Epidermal melanocyte (primary cell): ENCODE data around the gene KMT5B.

Experiments
- DNase-seq: peaks from one replicate; pipeline ENCODE4 v3.0.0; 2011; ENCODE audit warnings: low spot score; ENCODE audit not compliant: insufficient read length

Gene KMT5B

GRCh38 chr11:68146010-68146540 is 67.0 kb downstream of the KMT5B start:
- no peak for DNase-seq

DNA sequence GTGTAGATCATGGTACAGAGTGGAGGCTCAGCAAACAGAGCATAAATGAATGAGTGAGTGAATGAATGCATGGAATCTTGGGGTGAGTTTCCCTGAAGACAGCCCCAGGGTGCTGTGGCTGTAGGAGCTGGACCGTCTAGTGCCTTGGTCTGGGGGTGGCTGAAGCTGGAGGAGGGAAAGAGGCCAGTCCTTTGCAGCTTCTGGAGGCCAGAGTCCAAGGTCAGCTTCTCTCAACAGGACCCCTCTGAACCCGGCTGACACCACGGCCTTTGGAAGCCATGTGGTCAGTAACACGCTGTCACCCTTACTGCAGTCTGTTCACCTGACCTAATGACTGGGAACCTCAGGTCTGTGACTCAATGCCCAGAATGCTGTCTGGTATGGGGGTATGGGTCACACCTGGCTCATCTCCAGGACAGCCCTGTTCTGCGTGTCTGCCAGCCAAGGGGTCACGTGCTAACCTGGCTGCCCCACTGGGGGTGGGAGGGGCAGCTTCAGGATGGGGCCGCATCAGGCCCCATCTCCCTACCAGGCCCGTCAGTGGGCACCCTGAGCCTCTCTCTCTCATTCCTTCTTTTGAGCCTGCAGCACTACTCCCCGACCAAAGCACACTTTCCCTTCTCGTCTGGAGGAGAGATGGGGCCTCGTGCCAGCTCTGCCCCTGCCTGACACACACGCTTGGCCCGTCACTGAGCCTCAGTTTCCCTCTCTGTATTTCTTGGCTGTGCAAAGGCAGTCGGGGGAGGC is 67.8 kb downstream of the KMT5B start:
- DNase-seq: no peak

GRCh38 chr11:68143310-68143689 is 69.8 kb downstream of the KMT5B start:
- no peak for DNase-seq

- no peak for DNase-seq
Measured at GRCh38 chr11:68142441-68143309, 70.4 kb downstream of the KMT5B start.

- no peak for DNase-seq
Measured at GRCh38 chr11:68142028-68142412, 71.1 kb downstream of the KMT5B start.

DNA sequence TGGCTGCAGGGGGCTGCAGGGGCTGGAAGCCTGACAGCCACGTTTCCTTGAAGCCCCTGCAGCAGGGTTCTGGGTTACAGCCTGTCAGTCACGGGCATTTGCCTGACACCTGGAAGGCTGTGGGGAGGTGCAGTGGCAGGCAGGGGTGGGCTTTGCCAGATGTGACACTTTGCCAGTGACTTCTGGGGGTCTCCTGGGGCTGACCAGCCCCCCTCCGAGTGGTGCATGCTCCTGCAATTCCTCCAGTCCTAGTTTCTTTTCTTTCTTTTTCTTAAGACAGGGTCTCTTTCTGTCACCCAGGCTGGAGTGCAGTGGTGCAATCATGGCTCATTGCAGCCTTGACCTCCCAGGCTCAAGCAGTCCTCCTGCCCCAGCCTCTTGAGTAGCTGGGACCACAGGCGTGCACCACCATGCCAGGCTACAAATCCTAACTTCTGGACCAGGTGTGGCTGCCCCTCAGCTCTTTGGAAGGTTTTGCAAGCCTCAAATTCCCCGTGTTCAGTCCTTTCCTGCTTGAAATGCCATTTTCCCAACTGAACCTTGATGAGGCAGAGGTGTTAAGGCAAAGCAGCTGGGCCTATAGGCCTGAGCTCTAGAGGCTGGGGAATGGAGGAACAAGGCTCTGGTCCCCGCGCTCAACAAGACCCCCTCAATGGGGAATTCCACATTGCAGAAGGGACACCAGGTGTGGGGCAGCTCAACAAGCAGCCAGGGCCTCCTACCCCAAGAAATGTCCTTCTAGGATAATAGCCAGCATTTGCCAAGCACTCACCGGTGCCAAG is 71.7 kb downstream of the KMT5B start:
- no peak for DNase-seq

GRCh38 chr11:68140496-68141245 is 72.4 kb downstream of the KMT5B start:
- no peak for DNase-seq

GRCh38 chr11:68138237-68138636 is 74.9 kb downstream of the KMT5B start:
- DNase-seq: no peak

GRCh38 chr11:68137833-68138232 is 75.3 kb downstream of the KMT5B start:
- DNase-seq: no peak

- no peak for DNase-seq
Measured at GRCh38 chr11:68136866-68137265, 76.2 kb downstream of the KMT5B start.

DNA sequence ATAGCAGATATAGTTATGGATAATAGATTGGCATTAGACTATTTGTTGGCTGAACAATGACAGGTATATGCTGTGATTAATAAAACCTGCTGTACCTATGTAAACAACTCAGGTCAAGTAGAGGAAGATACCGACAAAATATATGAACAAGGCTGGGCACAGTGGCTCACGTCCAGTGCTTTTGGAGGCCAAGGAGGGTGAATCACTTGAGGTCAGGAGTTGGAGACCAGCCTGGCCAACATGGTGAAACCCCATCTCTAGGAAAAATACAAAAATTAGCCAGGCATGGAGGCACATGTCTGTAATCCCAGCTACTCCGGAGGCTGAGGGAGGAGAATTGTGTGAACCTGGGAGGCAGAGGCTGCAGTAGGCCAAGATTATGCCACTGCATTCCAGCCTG is 77.9 kb downstream of the KMT5B start:
- no peak for DNase-seq

GRCh38 chr11:68133761-68134160 is 79.3 kb downstream of the KMT5B start:
- DNase-seq: no peak

DNA sequence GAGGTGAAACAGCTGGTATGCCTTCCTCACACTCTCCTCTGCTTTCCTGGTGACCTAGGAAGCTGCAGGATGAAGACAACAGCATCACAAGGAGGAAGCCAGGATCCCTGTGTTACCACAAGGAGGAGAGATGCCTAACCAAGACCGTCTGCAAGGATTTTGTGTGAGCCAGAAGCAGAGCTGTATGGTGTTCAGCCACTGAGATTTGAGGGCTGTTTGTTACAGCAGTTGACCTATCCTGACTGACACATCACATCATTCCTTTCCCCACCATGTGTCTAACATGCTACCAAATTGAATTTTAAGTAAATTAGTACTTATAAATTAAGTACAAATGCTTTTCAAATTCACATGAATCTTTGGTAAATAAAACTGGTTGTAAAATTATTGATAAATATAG is 83.0 kb downstream of the KMT5B start:
- DNase-seq: no peak

DNA sequence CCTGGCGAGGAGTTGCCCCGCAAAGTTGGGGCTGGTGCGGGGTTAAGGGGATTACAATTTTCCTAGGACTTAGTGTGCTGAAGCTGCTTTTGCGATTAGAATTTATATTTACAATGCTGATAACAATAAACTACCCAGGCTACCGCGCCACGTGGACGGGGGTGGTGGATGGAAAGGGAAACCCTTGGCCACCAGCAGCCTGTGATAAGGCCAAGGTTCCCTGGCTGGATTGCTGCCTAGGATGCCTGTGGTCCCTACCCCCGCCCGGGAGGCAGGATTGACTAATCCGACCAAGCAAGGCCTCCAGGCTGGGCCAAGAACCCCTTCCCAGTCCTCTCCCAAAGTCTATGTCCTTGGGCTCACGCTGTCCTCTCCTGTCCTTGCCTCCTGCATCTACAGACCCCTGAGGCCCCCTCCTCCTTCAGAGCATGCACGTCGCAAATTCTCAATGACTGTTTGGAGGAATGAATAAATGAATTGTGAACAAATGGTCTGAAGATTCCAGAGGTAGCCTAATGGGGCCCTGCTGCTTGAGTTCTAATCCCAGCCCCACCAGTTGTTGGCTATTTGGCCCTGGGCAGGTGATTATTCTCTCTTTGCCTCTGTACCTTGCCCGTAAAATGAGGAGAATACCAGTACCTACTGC is 84.3 kb downstream of the KMT5B start:
- no peak for DNase-seq

DNA sequence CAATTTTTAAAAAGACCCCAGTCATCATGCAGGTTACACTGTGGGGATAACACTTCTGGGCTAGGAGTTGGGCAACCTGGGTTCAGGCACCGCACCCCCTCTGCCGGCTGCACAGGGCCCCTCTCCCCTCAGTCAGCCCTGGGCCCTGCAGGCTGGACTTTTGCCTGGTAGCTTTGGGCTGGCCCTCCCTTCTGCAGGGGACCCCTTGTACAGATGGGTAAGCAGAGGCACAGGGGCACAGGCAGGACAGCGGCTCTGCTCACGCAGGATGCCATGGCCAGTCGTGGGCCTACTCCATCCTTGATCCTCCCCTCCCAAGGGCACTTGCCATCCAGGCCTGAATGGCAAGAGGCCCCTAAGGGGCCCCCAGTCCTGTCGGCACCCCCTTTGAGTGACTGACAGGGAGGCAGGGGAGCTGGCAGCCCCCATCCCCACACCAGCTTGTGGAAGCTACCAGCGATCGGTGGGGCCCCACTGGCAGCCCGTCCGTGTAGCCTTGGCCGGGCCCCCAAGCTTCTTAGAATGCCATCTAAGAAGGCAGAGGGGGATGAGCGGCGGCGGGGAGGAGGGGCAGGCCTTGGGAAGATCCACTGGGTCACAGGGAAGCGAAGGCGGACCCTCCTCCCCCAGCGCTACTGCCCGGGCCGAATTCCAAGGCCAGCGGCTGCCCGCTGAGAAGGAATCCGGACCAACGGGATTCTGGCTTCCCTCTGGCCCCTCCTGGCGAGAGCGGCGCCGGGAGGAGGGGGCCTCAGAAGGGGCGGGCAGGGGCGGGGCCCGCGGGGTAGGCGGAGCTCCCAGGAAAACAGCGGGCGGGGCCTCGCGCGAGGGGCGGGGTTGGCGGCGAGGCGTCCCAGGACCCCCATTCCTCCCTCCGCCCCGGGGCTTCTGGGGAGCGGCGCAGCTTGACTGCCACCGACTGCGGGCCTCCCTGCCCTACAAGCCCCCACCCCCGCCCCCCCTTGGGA is 85.1 kb downstream of the KMT5B start:
- DNase-seq: peak; percentile 59

DNA sequence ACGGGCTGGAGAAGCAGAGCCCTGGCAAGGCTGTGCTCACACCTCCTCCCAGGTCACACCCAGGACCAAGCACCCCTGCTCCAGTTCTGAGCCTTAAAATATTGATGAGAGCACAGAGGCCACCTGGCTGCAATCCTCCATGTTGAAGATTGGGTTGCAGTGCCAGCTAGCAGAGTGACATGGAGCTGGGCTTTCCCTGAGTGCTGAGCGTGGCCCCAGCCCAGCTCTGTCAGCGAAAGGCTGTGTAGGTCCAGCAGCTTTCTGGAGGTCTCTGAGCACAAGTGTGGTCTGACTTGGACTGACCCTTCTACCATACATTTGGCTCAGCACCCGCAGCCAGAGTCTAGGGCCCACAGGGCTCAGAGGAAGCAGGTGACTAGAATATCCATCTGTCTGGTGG is 87.9 kb downstream of the KMT5B start:
- no peak for DNase-seq

DNA sequence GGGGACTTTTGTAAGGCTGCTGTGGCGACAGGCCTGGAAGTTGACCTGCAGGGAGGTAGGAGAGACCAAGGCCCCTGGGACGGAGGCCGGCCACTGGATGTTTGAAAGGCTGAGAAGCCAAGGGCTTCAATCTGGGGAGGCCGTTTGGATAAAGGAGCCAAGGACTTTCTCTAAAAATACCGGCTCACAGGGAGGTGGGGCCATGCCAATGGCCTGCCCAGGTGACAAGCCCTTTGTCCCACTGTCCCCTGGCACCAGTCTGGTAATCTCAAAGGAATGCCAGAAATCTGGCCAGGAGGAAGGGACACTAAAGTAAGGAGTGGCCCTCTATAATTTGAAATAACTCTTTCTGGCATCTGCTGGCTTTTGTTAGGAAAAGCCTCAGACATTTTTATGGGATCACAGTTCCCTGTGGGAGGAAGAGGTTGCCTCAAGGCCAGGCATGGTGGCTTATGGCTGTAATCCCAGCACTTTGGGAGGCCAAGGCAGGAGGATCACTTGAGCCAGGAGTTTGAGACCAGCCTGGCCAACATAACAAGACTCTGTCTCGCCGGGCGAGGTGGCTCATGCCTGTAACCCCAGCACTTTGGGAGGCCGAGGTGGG is 90.1 kb downstream of the KMT5B start:
- no peak for DNase-seq

DNA sequence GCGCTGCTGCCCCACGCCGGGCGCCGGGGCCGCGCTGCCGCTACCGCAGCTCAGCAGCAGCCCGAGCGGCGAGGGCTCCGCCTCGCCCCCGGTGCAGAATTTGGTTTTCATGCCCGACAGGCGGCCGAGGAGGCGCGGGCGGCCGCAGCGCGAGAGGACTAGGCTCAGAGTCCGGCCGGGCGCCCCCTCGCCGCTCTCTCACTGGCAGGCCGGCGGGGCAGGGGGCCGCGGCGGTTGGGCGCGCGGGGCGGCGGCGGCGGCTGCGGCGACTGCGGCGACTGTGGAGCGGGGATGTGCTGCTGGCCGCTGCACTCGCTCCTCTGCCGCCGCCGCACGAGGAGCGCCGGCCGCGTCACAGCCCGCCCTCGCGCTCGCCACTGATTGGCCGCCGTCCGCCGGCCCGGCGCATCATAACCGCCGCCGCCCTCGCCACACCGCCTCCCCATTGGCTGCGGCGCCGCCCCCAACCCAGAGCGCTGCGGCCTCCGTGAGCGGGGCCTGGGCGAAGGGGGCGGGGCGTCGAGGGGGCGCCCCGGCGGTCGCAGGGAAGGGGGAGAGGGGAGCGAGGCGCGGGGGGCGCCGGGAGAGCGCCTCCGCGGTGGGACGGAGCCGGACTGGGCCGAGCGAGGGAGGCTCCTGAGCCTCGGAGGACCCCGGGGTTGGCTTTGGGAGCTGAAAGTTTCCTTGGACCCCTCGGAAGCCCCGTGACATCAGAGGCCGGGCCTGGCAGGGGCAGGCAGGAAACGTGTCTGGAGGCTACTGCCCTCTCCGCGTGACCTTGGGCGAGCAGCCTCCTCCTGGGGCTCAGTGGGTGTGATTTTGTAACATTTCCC is 91.8 kb downstream of the KMT5B start, which contains the start of gene CHKA:
TSS of gene CHKA (minus strand) at position 322 of the 833 bp plus-strand sequence. CDS start at position 111, 211 bp downstream.
- peak; percentile 86 for DNase-seq
